HG03354 (cell line): ENCODE data around the gene TTPAL.
"Not testable (repeated sequence)": the region's sequence is repeated elsewhere in the genome, so short reads cannot be mapped to it uniquely, and the experiment has no call there.

Experiments
- ATAC-seq: cut with Tn5 transposase; IDR thresholded peaks from one replicate; pipeline ENCODE4 v1.9.1; 2021; ENCODE audit warnings: mild to moderate bottlenecking; ENCODE audit not compliant: unreplicated experiment, poor library complexity, severe bottlenecking

Gene TTPAL

GRCh38 chr20:44464514-44464913, 11.2 kb upstream of the TTPAL start:
- ATAC-seq = no peak

GRCh38 chr20:44465001-44465560, 10.6 kb upstream of the TTPAL start:
- no peak for ATAC-seq

- no peak for ATAC-seq
These were observed 8.3 kb upstream of the TTPAL start for GRCh38 chr20:44467289-44467883.

GRCh38 chr20:44468044-44468782, 7.5 kb upstream of the TTPAL start:
- ATAC-seq = no peak

- no peak for ATAC-seq
These were observed 5.3 kb upstream of the TTPAL start for GRCh38 chr20:44470327-44470726.

GRCh38 chr20:44471481-44471882, 4.2 kb upstream of the TTPAL start:
- no peak for ATAC-seq

- not testable (repeated sequence) for ATAC-seq
These were observed 3.4 kb upstream of the TTPAL start for GRCh38 chr20:44472283-44472682.

GRCh38 chr20:44475372-44475693, 341 bp upstream of the TTPAL start:
- no peak for ATAC-seq

GRCh38 chr20:44477151-44477550, 1.5 kb downstream of the TTPAL start:
- no peak for ATAC-seq

- ATAC-seq = no peak
These were observed 2.5 kb downstream of the TTPAL start for GRCh38 chr20:44478206-44478605.

- ATAC-seq = no peak
These were observed 4.0 kb downstream of the TTPAL start for GRCh38 chr20:44479643-44480042.

GRCh38 chr20:44480097-44480496, 4.4 kb downstream of the TTPAL start:
- no peak for ATAC-seq

GRCh38 chr20:44481719-44482416, 6.2 kb downstream of the TTPAL start:
- ATAC-seq = no peak

- ATAC-seq = no peak
These were observed 7.4 kb downstream of the TTPAL start for GRCh38 chr20:44483112-44483511.

- ATAC-seq = no peak
These were observed 9.6 kb downstream of the TTPAL start for GRCh38 chr20:44485078-44485829.

GRCh38 chr20:44485830-44486198, 10.1 kb downstream of the TTPAL start:
- ATAC-seq = no peak

- no peak for ATAC-seq
These were observed 12.9 kb downstream of the TTPAL start for GRCh38 chr20:44488551-44488950.

- ATAC-seq = no peak
These were observed 13.5 kb downstream of the TTPAL start for GRCh38 chr20:44489223-44489622.

GRCh38 chr20:44489931-44490330, 14.3 kb downstream of the TTPAL start:
- ATAC-seq = no peak
